H1 (cell line): ENCODE results near the gene RAPGEF6. TPM values are rescaled to one million over a fixed set of nuclear protein-coding genes. Genes with fewer than 3 reads are reported as not detected.
A peak's percentile ranks its signal among the peaks of the same experiment; 100 is the strongest.

Experiments used
- CTCF ChIA-PET: fragments of 300-600 bp; sonication (Branson Sonifier 250); formaldehyde crosslinking; loops from one replicate; lab custom pipeline; 2021; ENCODE audit not compliant: partially characterized antibody; lab: Charles Lee
- POLR2A ChIA-PET: fragments of 300-600 bp; sonication (Branson Sonifier 250); formaldehyde crosslinking; loops from one replicate; lab custom pipeline; 2021; ENCODE audit warnings: inconsistent platforms; ENCODE audit not compliant: partially characterized antibody; lab: Charles Lee
- DNase-seq, 2 experiments: peaks; one replicate each; pipeline versions ENCODE4 v3.0.0 to v3.0.0-alpha.2; 2010 to 2022; ENCODE audit warnings: low spot score in 2 of 2, low read depth in 1 of 2, mixed read lengths in 1 of 2
- FAIRE-seq: peaks from 2 replicates; lab custom pipeline; 2011; peaks lifted over from hg19 to GRCh38; lab: Jason Lieb, UNC
- H2AFZ ChIP-seq: 2 replicates; pipeline ENCODE4 v1.8.1; 2012; ENCODE audit warnings: low read length, inconsistent platforms
- H2AK5ac ChIP-seq: 2 replicates; pipeline ENCODE4 v1.6.1; 2013; ENCODE audit warnings: low read depth, low read length
- H2BK120ac ChIP-seq: replicated peaks from 2 replicates; pipeline ENCODE3; 2013; ENCODE audit warnings: low read depth, low read length, inconsistent platforms
- H2BK12ac ChIP-seq: 2 replicates; pipeline ENCODE4 v1.6.1; 2013; ENCODE audit warnings: low read depth, low read length
- H2BK15ac ChIP-seq: 2 replicates; pipeline ENCODE4 v1.6.1; 2013; ENCODE audit warnings: low read length
- H2BK20ac ChIP-seq: 2 replicates; pipeline ENCODE4 v1.6.1; 2013; ENCODE audit warnings: low read length
- H2BK5ac ChIP-seq: 2 replicates; pipeline ENCODE4 v1.6.1; 2013; ENCODE audit warnings: low read depth, low read length
- H3K14ac ChIP-seq: 2 replicates; pipeline ENCODE4 v1.6.1; 2013; ENCODE audit warnings: inconsistent platforms; ENCODE audit not compliant: insufficient read length
- H3K18ac ChIP-seq: 2 replicates; pipeline ENCODE4 v1.6.1; 2013; ENCODE audit warnings: low read length; ENCODE audit errors: extremely low read depth
- H3K23ac ChIP-seq: 2 replicates; pipeline ENCODE4 v1.6.1; 2013; ENCODE audit warnings: inconsistent platforms; ENCODE audit not compliant: insufficient read length
- H3K23me2 ChIP-seq: 2 replicates; pipeline ENCODE4 v1.6.1; 2013; ENCODE audit warnings: low read depth, low read length
- H3K27ac ChIP-seq: 2 replicates; pipeline ENCODE4 v1.6.1; 2011; ENCODE audit warnings: low read depth, low read length, inconsistent platforms
- H3K27me3 ChIP-seq, 4 experiments: replicated peaks in 1 of 4; 1 replicate in 1 of 4; 2 replicates in 3 of 4; pipeline versions ENCODE4 v1.6.1 to v1.8.1; 2011 to 2013; ENCODE audit warnings: low read length in 3 of 4, mild to moderate bottlenecking in 3 of 4, inconsistent platforms in 2 of 4, mixed read lengths in 2 of 4, moderate library complexity in 1 of 4; ENCODE audit not compliant: control insufficient read depth in 3 of 4, insufficient read depth in 3 of 4; ENCODE audit errors: extremely low read depth in 1 of 4
- H3K36me3 ChIP-seq, 4 experiments: 2 replicates each; pipeline versions ENCODE4 v1.6.1 to v1.8.1; 2011 to 2013; ENCODE audit warnings: mild to moderate bottlenecking in 4 of 4, low read length in 3 of 4, moderate library complexity in 2 of 4, control low read depth in 1 of 4, inconsistent platforms in 1 of 4; ENCODE audit not compliant: insufficient read depth in 4 of 4, control insufficient read depth in 2 of 4
- H3K4ac ChIP-seq: replicated peaks from 2 replicates; pipeline ENCODE3; 2013; ENCODE audit warnings: low read length, low read depth, mixed read lengths, inconsistent platforms; ENCODE audit not compliant: insufficient read length
- H3K4me1 ChIP-seq, 4 experiments: replicated peaks in 1 of 4; 1 replicate in 1 of 4; 2 replicates in 3 of 4; pipeline versions ENCODE4 v1.6.1 to v1.8.1; 2011 to 2013; ENCODE audit warnings: low read length in 3 of 4, inconsistent platforms in 2 of 4, mixed read lengths in 1 of 4; ENCODE audit not compliant: insufficient read depth in 4 of 4, control insufficient read depth in 3 of 4
- H3K4me2 ChIP-seq, 2 experiments: 2 replicates each; pipeline versions ENCODE4 v1.6.1 to v1.8.1; 2011 to 2013; ENCODE audit warnings: low read depth in 2 of 2, low read length in 2 of 2, control low read depth in 1 of 2, inconsistent platforms in 1 of 2, mild to moderate bottlenecking in 1 of 2; ENCODE audit not compliant: insufficient read depth in 1 of 2
- H3K4me3 ChIP-seq, 4 experiments: fragments of 200-600, 300-600 bp in 1 of 4; sonication (generic), shearing (Covaris generic), sonication (Bioruptor Twin) in 1 of 4; 2 replicates each; pipeline versions ENCODE4 v1.5.1 to v1.8.1; 2011 to 2016; ENCODE audit warnings: low read length in 4 of 4, low read depth in 3 of 4, control low read depth in 2 of 4, inconsistent platforms in 2 of 4, mild to moderate bottlenecking in 2 of 4, mixed read lengths in 1 of 4, moderate library complexity in 1 of 4; ENCODE audit not compliant: insufficient read depth in 2 of 4; ENCODE audit errors: extremely low read depth in 1 of 4
- H3K56ac ChIP-seq: replicated peaks from 2 replicates; pipeline ENCODE3; 2013; ENCODE audit warnings: low read depth, mild to moderate bottlenecking, mixed read lengths, low read length, inconsistent platforms; ENCODE audit not compliant: insufficient read length
- H3K79me1 ChIP-seq: 2 replicates; pipeline ENCODE4 v1.6.1; 2013; ENCODE audit warnings: low read depth, low read length, control low read depth
- H3K79me2 ChIP-seq, 2 experiments: 2 replicates each; pipeline versions ENCODE4 v1.6.1 to v1.8.1; 2012 to 2013; ENCODE audit warnings: low read length in 2 of 2, mild to moderate bottlenecking in 2 of 2, inconsistent platforms in 1 of 2; ENCODE audit not compliant: insufficient read depth in 2 of 2, control insufficient read depth in 1 of 2
- H3K9ac ChIP-seq, 4 experiments: replicated peaks in 1 of 4; 1 replicate in 1 of 4; 2 replicates in 3 of 4; pipeline versions ENCODE4 v1.6.1 to v1.8.1; 2011 to 2013; ENCODE audit warnings: low read depth in 3 of 4, low read length in 3 of 4, control low read depth in 2 of 4, mild to moderate bottlenecking in 2 of 4, moderate library complexity in 2 of 4, inconsistent platforms in 1 of 4; ENCODE audit errors: extremely low read depth in 1 of 4
- H3K9me3 ChIP-seq, 2 experiments: 2 replicates each; pipeline versions ENCODE4 v1.6.1 to v1.8.1; 2012 to 2013; ENCODE audit warnings: mild to moderate bottlenecking in 2 of 2, moderate library complexity in 2 of 2, control low read depth in 1 of 2, inconsistent platforms in 1 of 2, low read depth in 1 of 2, low read length in 1 of 2, mixed read lengths in 1 of 2; ENCODE audit not compliant: insufficient read depth in 2 of 2
- H4K20me1 ChIP-seq, 2 experiments: replicated peaks in 1 of 2; 2 replicates each; pipeline versions ENCODE3 to v1.8.1; 2011 to 2013; ENCODE audit warnings: inconsistent platforms in 2 of 2, low read length in 2 of 2, mild to moderate bottlenecking in 1 of 2; ENCODE audit not compliant: insufficient read depth in 2 of 2, control insufficient read depth in 1 of 2
- H4K5ac ChIP-seq: 2 replicates; pipeline ENCODE4 v1.6.1; 2013; ENCODE audit warnings: low read length, low read depth, mixed read lengths, inconsistent platforms; ENCODE audit not compliant: insufficient read length
- H4K8ac ChIP-seq: 2 replicates; pipeline ENCODE4 v1.8.0; 2013; ENCODE audit warnings: mild to moderate bottlenecking, moderate library complexity, low read length, inconsistent platforms; ENCODE audit not compliant: insufficient read depth; ENCODE audit errors: extremely low read depth
- H4K91ac ChIP-seq: replicated peaks from 2 replicates; pipeline ENCODE3; 2013; ENCODE audit warnings: low read length, mixed read lengths, inconsistent platforms; ENCODE audit not compliant: insufficient read length
- CEBPB ChIP-seq: IDR thresholded peaks from 2 replicates; pipeline ENCODE4 v1.6.1; 2012; ENCODE audit warnings: low read depth, low read length
- MAFK ChIP-seq: IDR thresholded peaks from 2 replicates; pipeline ENCODE4 v1.6.1; 2012; ENCODE audit warnings: low read depth, mild to moderate bottlenecking, improper control_type of control experiment, low read length
- WGBS, 2 experiments: shearing (Covaris generic) in 1 of 2; methylation state at CpG; one replicate each; pipeline versions ENCODE4 v1.1.6 to v1.1.7; 2013 to 2015; ENCODE audit warnings: low lambda C conversion rate in 2 of 2, mixed read lengths in 2 of 2, inconsistent platforms in 1 of 2, low coverage in 1 of 2, missing lambda C conversion rate in 1 of 2; ENCODE audit not compliant: insufficient replicate concordance in 2 of 2, insufficient coverage in 1 of 2, insufficient read length in 1 of 2; ENCODE audit errors: extremely low coverage in 1 of 2, missing lambda C conversion rate in 1 of 2; 5-methylcytosine and 5-hydroxymethylcytosine counted together
- polyA plus RNA-seq, 7 experiments: library from polyadenylated mRNA; depleted of rRNA in 3 of 7; stranded (reverse) in 5 of 7; unstranded in 2 of 7; fragments of >200 nt in 5 of 7; fragments of 200-250 nt in 2 of 7; gene quantifications; 1 replicate in 5 of 7; 2 replicates in 1 of 7; 4 replicates in 1 of 7; pipeline versions ENCODE4 v1.2.1 to v1.2.3, GENCODE V29; 2011 to 2013; ENCODE audit warnings: missing spikeins in 2 of 7, mixed read lengths in 2 of 7
- total RNA-seq: library from RNA; stranded (reverse); fragmentation: NEBNext Ultra II Directional; extraction: Animal tissue kit (Norgen Biotek cat#: 25700); gene quantifications from 2 replicates; pipeline ENCODE4 v1.2.1, GENCODE V29; 2021

RAPGEF6 gene
- total and polyA plus RNA-seq, 2 of the 8 experiments (the other 6 are each of a cell fraction or from before 2014, with no cell fraction given), result 4.8 to 20.0 TPM

- CTCF ChIA-PET, result interaction anchor here (0.7 to 1.8 kb wide), 9 partner anchors 9 to 145 kb away, joined by 3 to 5 read pairs (median 3); no protein-coding TSS in a partner anchor
Measured at GRCh38 chr5:131564229-131564652, 70.8 kb downstream of the RAPGEF6 start.

More at GRCh38 chr5:131564229-131564652, 70.8 kb downstream of the RAPGEF6 start:
- Histone ChIP-seq H3K9ac (no peak overlapping the region), H2BK120ac (no peak overlapping the region), H3K79me1 (no peaks in the 10 kb centered on the region; the same call in 1 of the 2 replicates), H2BK20ac (no peak overlapping the region), H3K14ac (no peak overlapping the region), H3K4ac (no peak overlapping the region), H4K91ac (no peak overlapping the region), H3K9me3 (no peaks in the 10 kb centered on the region), H4K5ac (no peak overlapping the region), H3K56ac (no peak overlapping the region), H3K36me3 (peaks cover 0 to 6% (median 0%) of the 10 kb centered on the region in 4 experiments; a peak in 2 of 8 replicates), H3K27me3 (no peaks in the 10 kb centered on the region), H3K23me2 (no peaks in the 10 kb centered on the region), H3K4me1 (peaks cover 0 to 5% (median 4%) of the 10 kb centered on the region in 4 experiments; a peak in 3 of 7 replicates), H4K8ac (no peak overlapping the region), H3K27ac (no peak overlapping the region), H2AFZ (no peak overlapping the region), H2BK5ac (no peak overlapping the region), H3K4me3 (no peak overlapping the region), H3K79me2 (peaks cover 0 to 16% of the 10 kb centered on the region in 2 experiments; a peak in 1 of 4 replicates), H3K18ac (no peak overlapping the region), H3K23ac (no peak overlapping the region), H2BK12ac (no peak overlapping the region), H4K20me1 (peaks cover 2 to 3% of the 10 kb centered on the region in 2 experiments), H2BK15ac (no peak overlapping the region; the same call in 1 of the 2 replicates), H3K4me2 (peak overlapping the region in 1 of 2 experiments; percentile 22; a peak in 1 of 4 replicates), H2AK5ac (no peak overlapping the region)
- POLR2A ChIA-PET, result interaction anchor here (0.6 kb wide), 1 partner anchor 16 kb away, joined by 3 read pairs; no protein-coding TSS in a partner anchor
- no peak for TF ChIP-seq CEBPB
- TF ChIP-seq MAFK, result 0 out of 2 replicates have a peak, but pooled peaks have one; percentile 2
- 77% methylated on average over 4 of the region's 4 CpGs; no CpG with 5 or more reads in 1 of the 2 experiments for WGBS, 2 experiments
- no peak for DNase-seq
- FAIRE-seq, result no peak
